Endothelial cell of umbilical vein (primary cell): ENCODE measurements around the gene RALGAPB. TPM values are rescaled to one million over a fixed set of nuclear protein-coding genes. Genes with fewer than 3 reads are reported as not detected.

Experiments
- BruUV-seq: library from RNA; stranded (reverse); fragments of 400-500 nt; replicated peaks from 2 replicates; lab custom pipeline; 2021; lab: Mats Ljungman, UMichigan
- CTCF ChIA-PET: fragments of 300-600, 350-600 bp; sonication (Branson Sonifier 250); formaldehyde crosslinking; loops from one replicate; lab custom pipeline; 2021; ENCODE audit warnings: antibody characterized with exemption, inconsistent platforms; lab: Charles Lee
- POLR2A ChIA-PET: fragments of 300-600, 350-600 bp; sonication (Branson Sonifier 250); formaldehyde crosslinking; loops from one replicate; lab custom pipeline; 2021; ENCODE audit warnings: antibody characterized with exemption, inconsistent platforms; lab: Charles Lee
- DNase-seq: peaks from one replicate; pipeline ENCODE4 v3.0.0-alpha.2; 2011; ENCODE audit warnings: low read depth, low spot score
- FAIRE-seq: peaks from 2 replicates; lab custom pipeline; 2011; peaks lifted over from hg19 to GRCh38; lab: Jason Lieb, UNC
- H2AFZ ChIP-seq: 2 replicates; pipeline ENCODE4 v1.6.0; 2012; ENCODE audit warnings: low read depth, low read length, control low read depth, inconsistent platforms
- H3K27ac ChIP-seq: 2 replicates; pipeline ENCODE4 v1.5.1; 2011; ENCODE audit warnings: low read depth, mild to moderate bottlenecking, control low read depth, low read length, moderate library complexity; ENCODE audit not compliant: insufficient read depth
- H3K27me3 ChIP-seq, 2 experiments: 2 replicates each; pipeline versions ENCODE4 v1.6.0 to v1.6.1; 2011; ENCODE audit warnings: low read length in 2 of 2, mixed read lengths in 1 of 2; ENCODE audit not compliant: control insufficient read depth in 2 of 2, insufficient read depth in 2 of 2
- H3K36me3 ChIP-seq, 2 experiments: 2 replicates in 1 of 2; 3 replicates in 1 of 2; pipeline ENCODE4 v1.5.1; 2011; ENCODE audit warnings: low read length in 2 of 2, mild to moderate bottlenecking in 1 of 2, moderate library complexity in 1 of 2; ENCODE audit not compliant: control insufficient read depth in 2 of 2, insufficient read depth in 2 of 2; ENCODE audit errors: extremely low read depth in 1 of 2
- H3K4me1 ChIP-seq: 3 replicates; pipeline ENCODE4 v1.5.1; 2011; ENCODE audit warnings: mild to moderate bottlenecking, low read length; ENCODE audit not compliant: control insufficient read depth, insufficient read depth; ENCODE audit errors: extremely low read depth
- H3K4me2 ChIP-seq: 2 replicates; pipeline ENCODE4 v1.6.1; 2011; ENCODE audit warnings: low read length, control low read depth, mixed read lengths; ENCODE audit not compliant: insufficient read depth
- H3K4me3 ChIP-seq, 3 experiments: fragments of 200-600 bp in 1 of 3; sonication (generic), shearing (Covaris generic) in 1 of 3; replicated peaks in 1 of 3; 2 replicates each; pipeline ENCODE4 v1.5.1; 2011 to 2016; ENCODE audit warnings: control low read depth in 3 of 3, low read length in 3 of 3, mild to moderate bottlenecking in 2 of 3, inconsistent platforms in 1 of 3, low read depth in 1 of 3, moderate library complexity in 1 of 3; ENCODE audit not compliant: insufficient read depth in 1 of 3
- H3K79me2 ChIP-seq: 2 replicates; pipeline ENCODE4 v1.6.0; 2012; ENCODE audit warnings: low read length, inconsistent platforms; ENCODE audit not compliant: control insufficient read depth, insufficient read depth
- H3K9ac ChIP-seq: replicated peaks from 2 replicates; pipeline ENCODE3; 2011; ENCODE audit warnings: low read length, control low read depth; ENCODE audit not compliant: insufficient read depth; ENCODE audit errors: extremely low read depth
- H3K9me1 ChIP-seq: replicated peaks from 3 replicates; pipeline ENCODE4 v1.6.0; 2011; ENCODE audit warnings: mild to moderate bottlenecking, low read length; ENCODE audit not compliant: control insufficient read depth, insufficient read depth; ENCODE audit errors: extremely low read depth
- H3K9me3 ChIP-seq: replicated peaks from 2 replicates; pipeline ENCODE4 v1.5.1; 2012; ENCODE audit warnings: low read length, inconsistent platforms; ENCODE audit not compliant: control insufficient read depth, insufficient read depth
- H4K20me1 ChIP-seq: replicated peaks from 2 replicates; pipeline ENCODE3; 2011; ENCODE audit warnings: mild to moderate bottlenecking, low read length; ENCODE audit not compliant: control insufficient read depth, insufficient read depth; ENCODE audit errors: extremely low read depth
- CTCF ChIP-seq, 2 donors: IDR thresholded peaks; 1 replicate in 1 of 2; 2 replicates in 1 of 2; pipeline ENCODE4 v1.5.1; 2011; ENCODE audit warnings: low read length in 2 of 2, mild to moderate bottlenecking in 2 of 2, moderate library complexity in 2 of 2, control low read depth in 1 of 2, inconsistent platforms in 1 of 2, low read depth in 1 of 2; ENCODE audit not compliant: insufficient read depth in 1 of 2; ENCODE audit errors: extremely low read depth in 1 of 2
- EZH2 ChIP-seq: IDR thresholded peaks from 2 replicates; pipeline ENCODE4 v1.6.1; 2012; ENCODE audit warnings: borderline replicate concordance, low read depth, mild to moderate bottlenecking, moderate library complexity, low read length, inconsistent platforms; ENCODE audit not compliant: severe bottlenecking
- FOS ChIP-seq: IDR thresholded peaks from 2 replicates; pipeline ENCODE4 v1.6.1; 2011; ENCODE audit warnings: mild to moderate bottlenecking, low read length, moderate library complexity, borderline replicate concordance; ENCODE audit not compliant: insufficient read depth
- GATA2 ChIP-seq: IDR thresholded peaks from 2 replicates; pipeline ENCODE4 v1.7.0; 2011; ENCODE audit warnings: low read depth, mild to moderate bottlenecking, moderate library complexity, mixed read lengths, low read length; ENCODE audit not compliant: insufficient read length, insufficient read depth
- JUN ChIP-seq: IDR thresholded peaks from 2 replicates; pipeline ENCODE4 v1.6.1; 2011; ENCODE audit warnings: borderline replicate concordance, low read depth; ENCODE audit not compliant: insufficient read length, insufficient read depth
- MAX ChIP-seq: IDR thresholded peaks from 2 replicates; pipeline ENCODE4 v1.6.1; 2011; ENCODE audit not compliant: insufficient read depth, insufficient read length
- MYC ChIP-seq: IDR thresholded peaks from one replicate; pipeline ENCODE4 v1.6.1; 2011; ENCODE audit warnings: mild to moderate bottlenecking, low read depth, low read length
- POLR2A ChIP-seq: IDR thresholded peaks from 2 replicates; pipeline ENCODE4 v1.6.1; 2012; ENCODE audit warnings: low read depth, mild to moderate bottlenecking, control low read depth, low read length
- POLR2AphosphoS5 ChIP-seq: IDR thresholded peaks from 2 replicates; pipeline ENCODE4 v1.6.1; 2012; ENCODE audit warnings: low read depth, mild to moderate bottlenecking, control low read depth, low read length, moderate library complexity; ENCODE audit not compliant: insufficient read depth
- dilution Hi-C: fragments of 300-500 bp; cut with MboI; formaldehyde crosslinking; loops from one replicate; pipeline ENCODE4 v1.15.0; 2019; ENCODE audit warnings: low sequenced_read_pairs; ENCODE audit not compliant: extremely low pct_ligation_motif_present
- intact Hi-C: fragments of 100-400 bp; cut with micrococcal nuclease; formaldehyde crosslinking; loops from one replicate; pipeline ENCODE4 v1.10.0; 2022
- polyA plus RNA-seq, 4 experiments: library from polyadenylated mRNA; depleted of rRNA in 3 of 4; stranded (reverse) in 3 of 4; unstranded in 1 of 4; fragments of >200 nt; gene quantifications; 2 replicates each; pipeline versions ENCODE4 v1.2.1 to v1.2.3, GENCODE V29; 2011 to 2012; ENCODE audit warnings: missing spikeins in 1 of 4
- total RNA-seq: library from RNA; stranded (reverse); gene quantifications from 2 replicates; pipeline ENCODE4 v1.2.3, GENCODE V29; 2021

Gene RALGAPB
- total and polyA plus RNA-seq, 2 donors (not counting 3 experiments of a cell fraction or from before 2014, with no cell fraction given), result 12.8 to 38.7 TPM

GRCh38 chr20:38559764-38560163 lies 87.1 kb downstream of the RALGAPB start:
- peaks cover 10% of the 10 kb centered on the region for H3K4me1 ChIP-seq
- no peaks in the 10 kb centered on the region for H3K79me2 ChIP-seq
- no peak overlapping the region for H3K4me2 ChIP-seq
- H4K20me1 ChIP-seq, result no peaks in the 10 kb centered on the region
- DNase-seq (no peak), FAIRE-seq (no peak)
- H3K9me1 ChIP-seq, result no peaks in the 10 kb centered on the region
- H3K9me3 ChIP-seq, result no peaks in the 10 kb centered on the region
- intact Hi-C loops, result no loop called here
- peak overlapping the region; percentile 18 for H3K27ac ChIP-seq
- CTCF ChIA-PET, result interaction anchor here (0.7 kb wide), 1 partner anchor 120 kb away, joined by 3 read pairs; no protein-coding TSS in a partner anchor
- no TSS peak for BruUV-seq
- dilution Hi-C loops, result no loop called here
- no peak for TF ChIP-seq JUN
- TF ChIP-seq POLR2AphosphoS5, result no peak
- TF ChIP-seq FOS, result no peak
- no peak for TF ChIP-seq MAX
- no peak for TF ChIP-seq CTCF (IDR thresholded peaks at IDR 0.05; ENCODE audit: extremely low read depth in 1 of 2, insufficient read depth in 1 of 2, low read depth in 1 of 2, low read length in 2 of 2)
- no peak for TF ChIP-seq MYC
- no peak for TF ChIP-seq GATA2
- TF ChIP-seq POLR2A, result no peak
- no peak for TF ChIP-seq EZH2
- no peak overlapping the region for H2AFZ ChIP-seq
- no peak overlapping the region for H3K9ac ChIP-seq
- POLR2A ChIA-PET, result no interaction called here
- H3K27me3 ChIP-seq, result no peaks in the 10 kb centered on the region
- H3K4me3 ChIP-seq, result no peak overlapping the region
- peaks cover 3 to 8% of the 10 kb centered on the region in 2 experiments for H3K36me3 ChIP-seq
